NCI-H1092 treated with DMSO at 0.1 percent for 48 hours (cell line): Measurements from ENCODE around the gene MEG3.

Experiments
- DNase-seq: peaks from one replicate; lab custom pipeline; 2025; lab: John Stamatoyannopoulos, UW

Gene MEG3

GRCh38 chr14:100832311-100832960, 6.5 kb downstream of the MEG3 start:
- no peak for DNase-seq

GRCh38 chr14:100834082-100834793, 8.3 kb downstream of the MEG3 start:
- DNase-seq, result no peak

DNA sequence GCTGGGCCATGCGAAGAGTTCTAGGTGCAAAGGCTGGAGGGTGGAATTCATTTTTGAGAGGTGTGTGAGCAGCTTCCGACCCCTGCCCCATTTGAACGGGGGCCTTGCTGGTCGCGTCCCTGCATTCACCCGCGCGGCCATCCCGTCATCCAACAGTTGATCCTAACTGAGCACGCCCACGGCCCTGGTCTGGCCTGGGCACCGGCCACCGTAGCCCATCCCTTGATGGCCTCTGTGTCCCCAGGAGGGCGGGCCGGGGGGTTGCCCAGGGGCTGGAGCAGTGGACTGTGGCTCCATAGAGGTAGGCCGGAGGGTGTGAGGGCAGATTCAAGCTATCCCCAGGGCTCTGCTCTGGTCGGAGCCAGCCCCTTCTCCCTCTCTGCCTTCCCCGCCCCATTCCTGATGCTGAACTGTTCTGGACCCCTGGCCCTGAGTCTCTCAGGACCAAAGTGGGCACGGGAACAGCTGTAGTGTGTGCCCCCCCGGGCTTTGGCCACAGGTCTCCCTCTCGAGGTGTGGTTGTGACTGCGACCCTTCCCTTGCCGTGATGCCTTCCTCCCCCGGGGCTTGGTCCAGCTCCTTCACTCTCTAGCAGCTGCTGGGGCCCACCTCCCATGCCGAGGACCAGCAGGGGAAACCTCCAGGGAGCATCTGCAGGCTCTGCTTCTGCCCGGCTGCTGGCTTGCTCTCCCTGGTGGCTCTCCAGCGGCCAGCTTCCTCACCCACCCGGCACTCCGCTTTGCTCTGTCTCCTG, 9.1 kb downstream of the MEG3 start:
- DNase-seq, result no peak

DNA sequence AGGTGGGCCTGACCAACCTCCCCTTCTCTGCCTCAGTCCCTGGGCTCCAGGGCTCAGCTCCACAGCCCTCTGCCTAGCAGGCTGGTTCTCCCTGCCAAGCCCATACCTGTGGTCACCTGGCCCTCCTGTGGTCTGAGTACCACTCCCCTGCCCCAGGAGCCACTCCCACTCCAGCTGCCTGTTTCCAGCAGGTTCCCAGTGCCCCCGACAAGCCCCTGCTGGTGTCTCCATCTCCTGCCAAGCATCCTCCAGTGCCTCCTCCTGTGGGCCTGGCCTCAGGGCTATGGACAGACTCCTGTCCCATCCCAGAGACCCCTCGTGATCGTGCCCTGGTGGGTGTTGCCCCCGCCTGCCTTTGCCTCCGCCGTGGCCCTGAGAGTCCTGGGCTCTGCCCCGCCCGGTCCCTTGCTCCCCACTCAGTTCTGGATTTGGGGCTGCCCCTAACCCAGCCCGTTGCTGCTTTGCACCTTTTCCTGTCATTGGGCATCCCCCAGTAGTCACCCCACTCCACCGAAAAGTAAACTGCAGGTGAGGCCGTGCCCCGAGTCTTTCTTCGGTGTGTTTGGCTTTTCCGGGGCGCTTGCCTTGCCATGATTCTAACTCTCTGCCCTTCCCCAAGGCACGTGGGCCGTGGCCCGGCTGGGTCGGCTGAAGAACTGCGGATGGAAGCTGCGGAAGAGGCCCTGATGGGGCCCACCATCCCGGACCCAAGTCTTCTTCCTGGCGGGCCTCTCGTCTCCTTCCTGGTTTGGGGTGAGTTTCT, 9.8 kb downstream of the MEG3 start:
- no peak for DNase-seq

GRCh38 chr14:100836311-100836805, 10.4 kb downstream of the MEG3 start:
- DNase-seq, result no peak

DNA sequence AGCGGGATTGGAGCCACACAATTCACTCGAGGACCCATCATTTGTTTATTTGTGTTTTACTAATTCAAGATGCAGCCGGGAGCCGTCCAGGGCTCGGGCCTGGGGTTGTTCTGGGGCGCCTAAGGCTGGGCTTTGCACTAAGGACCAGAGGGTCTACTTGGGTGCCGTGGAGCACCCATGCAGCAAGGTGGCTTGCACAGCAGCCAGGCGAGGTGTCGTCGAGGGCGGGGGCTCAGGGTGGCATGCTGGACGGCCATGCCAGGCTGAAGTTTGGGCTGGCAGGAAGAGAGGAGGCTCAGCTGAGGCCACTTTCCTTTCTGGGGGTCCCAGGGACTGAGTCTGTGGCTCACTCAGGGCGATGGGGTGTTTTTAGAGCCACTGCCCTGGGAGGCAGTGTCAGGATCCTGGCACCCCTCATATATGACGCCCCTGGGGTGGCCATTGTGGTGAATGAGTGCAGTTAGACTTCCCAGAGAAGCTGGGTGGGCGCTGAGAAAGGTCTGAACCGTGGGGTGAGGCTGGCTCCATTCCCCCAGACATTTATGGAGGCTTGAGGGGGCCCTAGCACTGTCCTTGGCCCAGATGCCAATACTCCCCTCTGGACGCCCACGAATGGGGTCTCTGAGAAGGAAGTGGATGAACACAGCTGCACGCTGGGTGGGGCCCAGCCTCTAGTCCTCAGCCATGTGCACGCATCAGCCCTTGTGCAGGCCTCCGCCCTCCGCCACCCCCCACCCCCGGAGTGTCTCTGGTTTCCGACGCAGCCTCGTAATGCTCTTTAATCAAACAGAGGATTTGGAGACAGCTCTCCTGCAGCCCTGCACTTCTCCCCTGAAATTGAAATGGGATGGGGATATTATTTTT, 11.3 kb downstream of the MEG3 start:
- DNase-seq, result no peak

DNA sequence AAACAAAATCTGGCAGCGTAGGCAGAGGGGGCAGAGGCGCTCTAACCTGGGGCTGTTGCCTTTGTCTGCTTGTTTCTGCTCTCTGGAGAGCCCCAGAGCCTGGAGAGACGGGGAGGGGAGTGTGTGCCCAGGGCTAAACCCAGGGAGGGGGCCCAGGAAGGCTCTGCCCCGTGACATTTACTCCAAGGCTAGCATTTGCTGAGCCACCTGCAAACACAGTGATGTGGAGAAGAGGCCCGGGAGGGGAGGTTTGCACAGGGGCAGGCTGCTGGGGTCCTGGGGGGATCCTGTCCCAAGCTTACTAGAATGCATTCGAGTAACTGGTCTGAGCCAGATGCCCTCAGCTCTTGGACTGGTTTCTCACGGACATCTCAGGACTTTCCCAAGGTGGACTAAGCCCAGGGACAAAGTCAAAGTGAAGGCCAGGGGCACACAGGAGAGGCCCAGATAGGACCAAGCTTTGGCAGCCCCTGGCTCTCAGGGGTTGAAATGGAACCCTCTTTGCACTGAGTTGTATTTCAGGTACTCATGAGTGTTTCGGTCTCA, 12.0 kb downstream of the MEG3 start:
- no peak for DNase-seq

- DNase-seq, result no peak
Observed at GRCh38 chr14:100838493-100839314, 12.8 kb downstream of the MEG3 start.

GRCh38 chr14:100839315-100839585, 13.3 kb downstream of the MEG3 start:
- DNase-seq, result no peak

GRCh38 chr14:100839681-100840111, 13.8 kb downstream of the MEG3 start:
- DNase-seq, result no peak

DNA sequence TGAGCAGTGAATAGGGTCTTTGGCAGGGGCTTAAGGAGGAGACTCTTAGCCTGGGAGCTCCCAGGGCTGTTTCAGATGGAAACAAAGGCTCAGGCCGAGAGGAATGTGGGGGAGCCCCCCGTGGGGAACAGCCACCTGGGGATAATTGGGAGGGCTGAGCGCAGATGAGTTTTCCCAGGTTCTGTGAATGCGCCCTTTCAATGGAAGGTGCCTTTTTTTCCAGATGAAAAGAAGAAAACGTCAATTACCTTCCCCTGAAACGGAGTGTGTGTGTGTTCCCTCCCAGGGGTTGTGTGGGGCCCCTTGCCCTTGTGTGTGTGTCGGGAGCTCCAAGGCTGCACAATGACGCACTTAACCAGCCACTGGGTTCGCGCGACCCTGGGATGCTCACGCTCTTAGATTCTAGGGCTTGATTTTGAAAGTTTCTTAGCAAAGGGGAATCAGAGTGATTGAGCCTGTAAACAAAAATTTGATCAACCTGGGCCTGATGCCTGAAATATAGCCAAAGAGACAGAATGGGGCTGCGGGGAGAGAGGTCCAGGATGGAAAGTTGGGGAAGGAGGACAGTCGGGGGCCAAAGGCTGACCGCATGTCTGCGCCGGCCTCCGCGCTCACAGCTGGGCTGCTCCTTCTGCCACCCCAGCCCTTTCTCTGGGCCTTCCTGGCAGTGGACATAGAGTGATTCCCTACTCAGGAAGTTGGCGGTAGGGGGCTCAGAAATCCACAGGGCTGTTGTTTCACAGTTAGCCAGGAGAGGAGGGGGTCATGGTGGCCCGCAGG, 14.6 kb downstream of the MEG3 start:
- no peak for DNase-seq

DNA sequence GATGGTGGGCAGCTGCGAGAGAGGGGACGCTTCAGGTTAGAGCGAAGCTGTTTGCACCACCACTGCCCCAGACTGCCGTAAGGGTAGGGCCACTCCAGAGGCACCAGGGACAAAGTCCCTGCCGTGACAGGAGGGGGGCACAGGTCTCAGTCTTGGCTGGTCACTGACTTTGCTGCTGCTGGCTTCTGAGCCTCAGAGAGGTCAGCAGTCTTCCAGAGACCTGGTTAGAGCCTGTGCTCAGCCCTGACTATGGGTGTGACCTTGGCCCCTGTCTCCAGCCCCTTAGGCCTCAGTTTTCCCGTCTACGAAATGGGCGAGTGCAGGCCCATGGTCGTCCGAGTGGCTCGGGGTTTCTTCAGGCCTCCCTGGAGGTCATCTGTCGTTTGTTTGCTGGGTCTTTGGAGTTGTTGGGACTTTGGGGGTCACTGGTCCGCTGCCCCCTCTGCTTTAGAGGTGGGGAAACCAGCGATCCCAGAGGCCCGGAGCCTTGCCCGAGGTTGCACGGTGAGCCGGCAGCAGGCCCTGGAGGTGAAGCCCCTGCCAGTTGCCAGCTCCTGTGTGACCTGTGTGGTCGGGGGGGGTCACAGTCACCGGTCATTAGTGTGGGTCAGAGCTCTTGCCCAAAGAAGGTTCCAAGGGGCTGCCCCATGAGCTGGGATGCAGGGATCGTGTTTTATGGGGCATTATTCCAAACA, 15.3 kb downstream of the MEG3 start:
- no peak for DNase-seq

DNA sequence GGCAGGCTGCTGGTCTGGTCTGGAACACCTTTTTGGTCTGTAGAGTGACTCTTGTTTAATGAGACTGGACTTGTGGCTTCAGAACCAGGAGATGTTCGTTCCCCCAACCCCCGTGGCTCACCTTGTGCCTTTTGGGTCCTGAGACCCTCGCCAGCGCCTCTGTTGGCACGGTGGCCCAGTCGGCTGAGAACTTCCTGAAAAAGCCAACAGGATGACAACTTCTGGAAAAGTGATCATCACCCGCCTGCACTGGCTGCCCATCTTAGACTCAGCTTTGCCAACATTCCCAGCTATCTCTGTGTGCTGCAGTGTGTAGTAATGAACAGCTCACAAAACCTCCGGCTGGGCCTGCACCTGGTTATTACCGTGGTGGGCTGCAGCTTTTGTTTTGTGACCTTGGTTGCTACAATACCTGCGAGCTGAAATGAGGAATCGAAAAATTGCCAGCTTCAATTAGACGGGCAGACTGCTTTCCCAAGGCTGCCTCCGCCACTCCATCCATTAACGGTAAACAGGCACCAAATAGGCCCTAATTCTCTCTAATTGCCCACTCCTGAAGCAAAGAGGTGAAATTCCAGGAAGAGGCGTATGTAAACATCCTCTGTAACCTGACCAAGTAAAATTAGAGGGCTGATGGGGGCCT, 16.0 kb downstream of the MEG3 start:
- peak; percentile 78 for DNase-seq

GRCh38 chr14:100842799-100843198, 16.9 kb downstream of the MEG3 start:
- peak; percentile 5 for DNase-seq

DNA sequence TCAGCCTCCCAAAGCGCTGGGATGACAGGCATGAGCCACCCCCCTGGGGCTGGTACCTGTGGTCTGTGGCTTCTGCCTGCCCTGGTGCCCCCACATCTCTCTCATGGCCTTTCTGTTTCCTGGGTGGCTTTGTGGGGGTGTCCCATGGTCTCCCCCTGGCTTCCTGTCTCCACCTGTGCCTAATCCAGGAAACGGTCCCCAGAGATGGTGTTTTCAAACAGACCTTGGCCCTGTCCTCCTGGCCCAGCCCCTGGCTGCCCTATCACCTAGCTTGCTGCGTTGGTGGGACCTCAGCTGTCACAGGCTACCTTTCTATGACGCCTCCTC, 18.1 kb downstream of the MEG3 start:
- DNase-seq, result no peak

DNA sequence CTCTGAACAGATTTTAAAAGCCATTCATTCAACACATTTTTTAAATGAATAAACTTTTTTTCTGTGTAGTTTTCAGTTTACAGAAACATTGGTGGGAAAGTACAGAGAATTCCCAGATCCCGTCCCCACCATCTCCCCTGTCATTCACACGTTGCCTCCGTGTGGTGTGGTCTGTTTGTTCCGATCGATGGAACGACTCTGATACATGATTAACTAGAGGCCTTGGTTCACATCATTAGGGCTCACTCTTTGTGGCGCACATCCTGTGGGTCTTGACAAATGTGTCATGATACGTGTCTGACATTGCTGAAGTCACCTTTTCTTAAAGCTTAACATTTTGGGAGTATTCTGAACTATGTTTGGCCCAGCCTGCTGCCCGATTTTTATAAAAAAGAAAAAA, 18.5 kb downstream of the MEG3 start:
- no peak for DNase-seq

DNA sequence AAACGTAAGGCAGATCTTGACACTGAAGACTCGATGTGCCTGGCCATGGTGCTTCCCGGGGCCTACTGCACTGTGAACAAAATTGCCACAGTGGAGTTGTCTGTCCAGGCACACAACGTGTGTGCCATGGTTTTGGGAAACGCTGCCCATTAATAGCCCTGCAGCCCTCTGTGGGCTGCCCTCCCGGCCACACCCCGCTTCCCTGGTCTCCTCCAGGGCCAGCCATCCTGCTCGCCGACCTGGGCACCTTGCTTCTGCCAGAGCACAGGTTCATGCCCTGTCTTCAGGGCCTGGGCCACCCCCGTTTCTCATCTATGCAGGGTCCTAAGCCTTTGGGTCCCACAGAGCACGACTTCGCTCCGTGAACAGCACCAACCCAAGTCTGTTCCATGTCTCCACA, 18.9 kb downstream of the MEG3 start:
- DNase-seq, result no peak

DNA sequence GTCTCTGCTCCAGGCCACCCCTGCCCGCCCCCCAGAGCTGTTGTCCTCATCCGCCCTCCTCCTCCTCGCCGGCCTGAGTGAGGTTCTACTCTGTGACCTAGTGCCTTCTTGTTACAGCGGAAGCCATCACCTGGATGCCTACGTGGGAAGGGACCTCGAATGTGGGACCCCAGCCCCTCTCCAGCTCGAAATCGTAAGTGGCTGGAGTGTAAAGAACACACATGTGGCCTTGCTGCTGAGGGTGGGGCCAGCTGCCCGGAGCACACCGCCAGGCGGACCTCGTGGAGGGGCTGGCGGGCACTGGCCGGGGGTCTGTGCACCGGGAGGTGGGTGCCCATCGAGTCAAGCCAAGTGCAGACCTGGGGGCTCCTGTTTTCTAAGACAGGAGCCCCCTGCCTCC, 19.4 kb downstream of the MEG3 start:
- no peak for DNase-seq
